Muscle of back (tissue), 11 donors: ENCODE data around the gene IGF2. TPM values are rescaled to one million over a fixed set of nuclear protein-coding genes. Genes with fewer than 3 reads are reported as not detected.

Experiments
- DNase-seq, 3 donors: peaks; one replicate each; pipeline versions ENCODE4 v3.0.0 to v3.0.0-alpha.2; 2013
- polyA plus RNA-seq, 10 donors: library from polyadenylated mRNA; unstranded; fragments of 120-200 nt; gene quantifications; one replicate each; pipeline ENCODE4 v1.2.1, GENCODE V29; 2013; ENCODE audit not compliant: insufficient read length in 10 of 10

IGF2 gene
- polyA plus RNA-seq, 10 donors, result 3,184 to 5,148 (median 3,915) TPM

DNA sequence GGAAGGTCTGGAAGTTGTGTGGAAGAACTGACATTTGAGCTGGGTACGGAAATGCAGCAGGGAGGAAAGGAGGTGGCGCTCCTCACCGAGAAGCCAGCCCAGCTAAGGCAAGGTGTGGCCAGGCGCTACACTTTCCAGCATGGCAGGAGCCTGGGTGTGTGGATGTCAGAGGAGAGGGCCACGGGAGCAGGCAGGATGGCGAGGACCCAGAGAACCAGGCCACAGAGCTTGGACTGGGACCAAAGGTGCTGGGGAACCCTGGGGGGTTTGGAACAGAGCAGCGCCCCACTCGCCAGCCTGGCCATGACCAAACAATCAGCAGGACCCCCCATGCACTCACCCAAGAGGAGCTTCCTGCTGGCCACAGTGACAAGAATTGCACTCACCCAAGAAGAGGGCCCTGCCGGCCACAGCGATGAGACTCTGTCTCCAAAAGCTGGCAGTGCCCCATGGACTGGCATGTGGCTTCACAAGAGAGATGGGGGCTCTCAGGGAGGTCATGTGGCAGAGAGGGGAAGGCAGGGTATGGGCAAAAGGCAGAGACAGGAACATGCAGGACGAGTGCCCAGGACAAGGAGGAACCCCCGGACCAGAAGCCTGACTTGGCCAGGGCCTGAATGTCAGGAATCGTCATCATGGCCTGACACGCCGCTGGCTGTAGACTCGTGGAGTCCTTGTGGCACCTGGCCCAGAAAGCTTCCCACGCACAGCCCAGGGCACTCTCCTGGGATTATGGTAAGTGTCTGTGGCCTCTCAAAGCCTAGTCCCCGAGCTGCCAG is 45.4 kb downstream of the IGF2 start:
- DNase-seq, result no peak

DNA sequence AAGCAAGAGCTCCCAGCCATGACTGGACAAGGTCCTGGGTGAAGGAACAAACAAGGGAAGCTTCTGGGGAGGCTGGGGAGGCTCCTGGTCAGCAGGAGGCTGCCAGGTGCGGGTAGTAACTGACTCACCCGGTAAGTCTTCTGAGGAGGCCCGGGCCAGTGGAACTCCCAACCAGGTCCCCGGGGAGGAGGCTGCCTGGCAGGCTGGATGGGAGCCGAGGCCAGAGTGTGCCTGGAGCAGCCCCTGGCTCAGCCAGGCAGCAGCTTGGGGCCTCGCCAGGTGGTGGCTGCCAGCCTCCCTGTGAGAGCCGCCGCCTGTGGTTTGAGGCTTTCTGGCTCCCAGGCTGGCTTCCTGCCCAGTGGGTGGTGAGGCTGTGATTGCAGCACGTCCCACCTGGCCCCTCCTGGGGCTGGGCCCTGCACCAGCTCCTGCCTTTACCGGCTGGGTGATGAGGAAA is 46.2 kb downstream of the IGF2 start:
- no peak for DNase-seq

DNA sequence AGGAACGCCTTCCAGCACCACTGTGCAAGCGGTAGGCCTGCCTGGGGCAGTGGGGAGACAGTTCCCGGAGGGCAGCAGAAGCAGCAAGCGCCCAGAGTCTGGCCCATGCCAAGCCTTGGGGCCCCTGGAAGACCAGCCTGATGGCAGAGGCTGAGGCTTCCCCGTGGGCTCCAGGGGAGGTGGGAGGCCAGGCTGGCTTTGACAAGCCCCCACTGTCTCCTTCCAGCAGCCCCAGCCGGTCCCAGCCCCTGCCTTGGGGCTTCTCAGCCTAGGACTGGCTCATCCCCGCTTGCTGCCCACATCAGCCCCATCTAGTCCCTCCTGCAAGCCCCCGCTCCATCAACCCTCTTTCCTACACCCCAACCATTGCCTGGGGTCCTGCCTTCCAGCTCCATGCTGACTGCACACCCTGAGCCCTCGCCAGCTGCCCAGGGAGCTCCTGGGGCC is 46.7 kb downstream of the IGF2 start:
- no peak for DNase-seq

DNA sequence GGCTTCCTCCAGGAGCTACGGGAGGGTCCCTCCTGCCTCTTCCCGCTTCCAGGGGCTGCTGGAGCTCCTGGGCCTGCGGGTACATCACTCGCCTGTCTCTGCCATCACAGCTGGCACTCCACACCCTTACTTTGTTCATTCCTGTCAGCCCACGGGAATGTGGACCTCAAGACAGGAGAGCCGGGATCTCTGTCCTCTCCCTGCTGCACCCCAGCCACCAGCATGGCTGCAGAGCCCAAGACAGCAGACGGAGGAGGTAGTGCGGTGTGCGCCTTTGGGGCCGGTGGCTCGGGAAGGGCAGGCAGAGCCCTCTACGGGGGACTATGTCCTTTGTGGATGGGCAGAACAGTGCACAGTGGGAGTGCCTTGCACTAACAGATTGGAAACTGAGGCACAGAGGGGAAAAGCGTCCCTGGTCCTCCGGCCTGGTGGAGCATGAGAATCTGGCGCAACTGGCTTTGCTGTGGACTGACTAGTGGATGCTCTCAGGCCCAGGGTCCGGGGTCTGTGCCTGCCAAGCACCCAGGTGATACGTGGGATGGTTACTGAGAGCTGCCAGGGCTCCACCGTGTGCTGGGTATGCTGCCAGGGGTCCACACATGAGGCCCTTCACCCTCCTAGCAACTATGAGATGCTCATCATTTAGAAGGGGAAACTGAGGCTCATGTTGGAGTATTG is 47.3 kb downstream of the IGF2 start:
- DNase-seq, result no peak

DNA sequence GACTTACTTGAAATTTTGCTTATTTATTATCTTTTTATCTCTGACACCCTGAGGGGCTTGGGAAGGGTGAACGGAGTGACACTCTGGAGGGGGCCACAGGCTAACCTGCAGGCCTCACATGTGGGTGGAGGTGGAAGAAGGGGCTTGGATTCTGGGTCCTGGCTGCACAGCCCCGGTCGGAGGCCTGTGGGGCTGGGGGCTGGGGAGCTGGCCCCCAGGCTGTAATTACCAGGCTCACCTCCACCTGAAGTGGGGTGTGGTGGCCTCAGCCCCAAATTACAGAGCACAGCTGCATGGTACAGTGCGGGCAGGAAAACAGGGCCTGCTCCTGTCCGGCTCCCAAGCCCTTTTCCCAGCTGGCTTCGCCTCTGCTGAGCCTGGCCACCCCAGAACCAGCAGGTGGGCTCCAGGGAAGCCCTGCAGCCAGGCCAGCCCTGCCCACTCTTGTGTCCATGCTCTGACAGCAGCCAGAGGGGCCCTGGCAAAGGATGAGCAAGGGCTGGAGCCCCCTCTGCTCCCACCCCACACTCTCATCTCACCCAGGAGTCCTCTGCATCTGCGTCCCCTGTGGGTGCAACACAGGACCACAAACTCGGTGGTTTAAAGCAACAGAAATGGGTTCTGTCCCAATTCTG is 48.0 kb downstream of the IGF2 start:
- no peak for DNase-seq

DNA sequence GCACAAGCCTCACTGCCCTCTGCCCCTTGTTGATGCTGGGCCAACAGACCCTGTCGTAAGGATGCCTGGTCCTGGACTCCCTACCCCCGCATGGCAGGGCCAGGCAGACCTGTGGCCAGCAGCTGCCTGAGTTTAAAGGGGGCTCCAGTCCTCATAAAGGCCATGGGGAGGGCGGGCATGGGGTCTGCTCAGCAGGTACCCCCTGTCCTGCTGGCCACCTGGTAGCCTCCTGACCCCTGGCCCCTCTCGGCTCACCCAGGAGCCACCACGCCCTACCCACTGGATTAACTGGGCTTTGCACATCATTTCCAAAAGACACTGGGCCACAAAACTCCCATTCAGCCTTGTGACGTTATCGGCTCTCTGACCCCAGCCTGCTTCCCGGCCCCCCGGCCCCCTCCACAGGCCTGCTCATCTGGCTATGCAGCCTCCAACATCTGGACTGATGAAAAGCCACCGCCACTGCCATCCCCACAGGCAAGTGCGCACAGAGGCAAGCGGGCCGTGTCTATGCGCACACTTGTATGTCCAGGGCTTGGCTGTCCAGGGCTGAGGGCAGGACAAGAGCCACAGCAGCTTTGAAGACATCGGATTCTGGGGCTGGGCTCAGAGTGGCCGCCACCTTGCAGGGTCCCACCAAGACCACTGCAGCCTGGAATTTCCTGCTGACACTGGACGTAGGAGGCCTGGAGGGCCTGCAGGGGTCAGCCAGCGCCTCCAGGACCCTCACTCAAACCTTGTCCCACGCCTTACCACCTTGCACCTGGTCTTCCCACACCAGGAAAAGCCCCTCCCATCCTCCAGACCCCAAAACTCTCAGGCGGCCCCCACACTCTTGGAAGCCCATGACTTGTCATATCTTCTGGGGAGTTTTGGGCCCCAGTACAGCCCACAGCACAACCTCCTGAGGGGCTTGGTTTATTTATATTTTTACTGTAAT is 48.7 kb downstream of the IGF2 start:
- peak in 1 of 3 donors; percentile 1 for DNase-seq

DNA sequence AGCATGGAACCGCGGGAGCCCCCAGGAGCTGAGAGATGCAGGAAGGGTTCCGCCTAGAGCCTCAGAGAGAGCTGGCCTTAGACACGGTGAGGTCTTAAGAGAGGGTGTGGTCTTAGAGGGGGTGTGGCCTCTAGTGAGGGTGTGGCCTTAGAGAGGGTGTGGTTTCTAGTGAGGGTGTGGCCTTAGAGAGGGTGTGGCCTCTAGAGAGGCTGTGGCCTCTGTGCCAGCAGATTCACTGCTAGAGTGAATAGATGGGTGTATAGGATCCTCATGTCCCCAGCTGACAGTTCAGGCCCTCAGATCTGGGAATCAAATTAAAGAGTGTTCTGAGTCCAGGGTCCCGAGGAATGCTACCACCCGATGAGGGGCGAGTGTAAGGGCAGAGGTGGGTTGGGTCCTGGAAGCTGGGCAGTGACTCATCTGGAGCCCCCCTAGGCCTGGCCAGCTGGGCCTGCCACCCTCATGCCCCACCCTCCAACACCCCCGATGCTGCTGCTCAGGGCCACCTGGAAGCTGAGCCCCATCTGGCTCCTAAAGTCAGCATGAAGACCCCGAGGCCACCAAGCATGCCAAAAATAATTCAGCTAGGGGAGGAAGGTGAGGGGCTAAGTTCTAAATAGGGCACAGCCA is 49.5 kb downstream of the IGF2 start:
- peak in 1 of 3 donors; percentile 7 for DNase-seq

DNA sequence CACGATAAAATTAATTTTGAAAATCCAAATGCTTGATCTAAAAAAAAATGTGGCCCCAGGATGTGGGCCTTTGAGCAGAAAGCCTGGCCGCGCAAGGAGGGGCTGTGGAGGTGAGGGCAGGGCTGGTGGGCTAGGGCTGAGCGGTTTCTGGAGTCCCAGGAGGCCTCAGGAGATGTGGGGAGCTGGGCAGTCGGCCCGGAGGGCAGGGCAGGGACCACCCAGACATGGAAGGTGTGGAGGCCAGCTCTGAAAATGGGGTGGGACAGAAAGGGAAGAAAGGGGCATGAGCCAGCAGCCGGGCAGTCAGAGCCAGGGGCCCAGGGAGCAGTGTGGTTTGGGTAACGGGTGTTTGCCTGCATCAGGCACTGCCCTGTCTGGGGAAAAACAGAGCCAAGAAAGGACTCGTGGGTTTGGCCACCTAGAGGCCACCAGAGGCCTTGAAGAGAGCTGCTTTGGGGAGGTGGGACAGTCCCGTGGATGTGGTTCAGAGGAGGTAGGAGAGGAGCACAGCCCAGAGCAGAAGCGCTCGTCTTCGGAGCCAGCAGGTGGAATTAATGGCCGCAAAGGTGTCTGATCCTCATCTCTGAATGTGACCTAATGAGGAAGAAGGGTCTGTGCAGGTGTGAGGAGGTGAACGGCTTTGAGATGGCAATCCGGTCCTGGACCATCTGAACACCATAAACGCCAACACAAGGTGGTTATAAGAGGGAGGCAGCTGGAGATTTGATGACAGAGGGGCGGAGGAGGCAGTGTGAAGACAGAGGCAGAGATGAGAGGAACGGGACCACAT is 50.2 kb downstream of the IGF2 start:
- peak in 1 of 3 donors; percentile 0 for DNase-seq

DNA sequence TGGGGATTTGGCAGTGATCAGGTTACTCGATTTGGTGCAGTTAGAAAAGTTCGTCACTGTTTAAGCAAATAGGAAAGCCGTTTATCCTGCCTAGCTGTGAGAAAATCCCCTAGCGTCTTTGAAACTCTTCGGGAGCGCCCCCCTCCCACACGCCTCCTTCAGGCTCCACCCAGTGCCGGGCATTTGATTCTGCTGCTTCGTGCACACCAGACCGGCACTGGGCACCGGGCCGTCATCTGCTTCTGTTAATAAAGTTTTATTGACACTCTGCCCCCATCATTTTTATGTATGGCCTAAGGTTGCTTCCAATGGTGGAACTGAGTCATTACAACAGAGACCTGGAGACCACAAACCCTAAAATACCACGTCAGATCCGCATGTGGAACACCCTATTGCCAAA is 50.9 kb downstream of the IGF2 start:
- DNase-seq, result peak in 1 of 3 donors; percentile 0

DNA sequence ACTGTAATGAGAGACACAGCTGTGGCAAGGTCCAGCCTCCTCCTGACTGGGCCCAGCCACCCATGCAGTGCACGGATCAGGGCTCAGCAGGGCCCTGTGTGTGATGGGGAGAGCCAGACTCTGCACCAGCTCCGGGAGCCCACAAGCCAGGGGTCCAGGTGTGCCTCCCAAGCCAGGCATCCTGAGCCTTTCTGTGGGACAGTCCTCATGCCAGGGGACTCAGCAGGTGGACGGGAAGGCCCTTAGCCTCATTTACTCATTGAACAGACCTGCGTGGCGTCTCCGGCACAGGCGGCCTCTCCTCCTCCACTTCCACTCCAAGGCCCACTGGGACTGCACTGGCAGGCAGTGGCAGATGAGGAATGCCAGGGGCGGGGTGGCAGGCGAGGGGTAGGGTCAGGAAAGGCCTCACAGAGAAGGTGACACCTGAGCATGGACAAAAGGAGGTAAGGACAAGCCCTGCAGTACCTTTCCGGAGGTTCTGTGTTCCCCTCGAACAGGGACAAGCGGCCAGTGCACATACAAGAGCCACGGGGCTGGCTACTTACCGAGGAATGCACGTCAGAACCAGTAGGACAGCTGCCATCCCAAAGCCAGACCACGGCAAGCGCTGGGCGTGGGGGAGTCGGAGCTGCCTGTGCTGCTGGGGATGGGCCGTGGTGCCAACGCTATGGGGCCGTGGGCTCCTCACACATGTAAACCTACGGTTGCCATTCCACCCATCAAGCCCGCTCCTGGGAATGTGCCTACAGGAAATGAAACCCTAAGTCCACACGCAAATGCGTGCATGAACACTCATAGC is 52.7 kb downstream of the IGF2 start:
- DNase-seq, result peak in 1 of 3 donors; percentile 0

DNA sequence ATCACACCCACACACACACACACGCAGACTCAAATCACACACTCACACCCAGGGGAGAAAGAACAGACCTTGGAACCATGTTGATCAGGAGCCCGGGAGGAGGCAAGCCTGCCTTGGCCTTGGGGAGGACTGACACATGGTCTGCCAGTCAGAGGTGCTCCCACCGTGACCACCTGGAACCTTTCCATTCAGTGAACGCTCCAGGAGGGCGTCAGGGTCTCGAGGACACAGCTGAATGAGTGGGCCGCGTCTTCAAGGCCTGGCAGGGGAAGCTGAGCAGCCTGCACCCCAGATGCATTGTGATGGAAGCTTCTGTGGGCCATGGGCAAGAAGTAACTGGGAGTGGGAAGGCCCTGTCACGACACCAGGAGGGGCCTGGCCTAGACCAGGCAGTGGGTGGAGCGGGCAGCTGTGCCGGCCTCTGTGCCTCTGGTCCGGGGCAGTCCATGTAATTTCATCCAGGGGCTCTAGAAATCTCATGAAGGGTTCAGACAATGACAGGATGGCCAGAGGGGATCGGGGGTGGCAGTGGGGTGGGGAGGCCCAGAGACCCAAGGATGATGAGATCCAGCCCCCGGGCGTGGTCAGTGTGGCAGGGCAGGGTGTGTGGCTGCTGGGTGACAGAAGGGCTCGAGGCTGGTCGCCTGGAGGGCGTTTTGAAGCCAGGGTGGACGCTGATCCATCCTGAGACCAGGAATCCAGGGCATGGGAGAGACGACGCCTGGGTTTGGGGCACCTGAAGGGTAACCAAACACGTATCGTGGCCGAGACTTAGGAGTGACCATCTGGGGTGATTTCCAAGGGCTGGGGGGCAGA is 53.7 kb downstream of the IGF2 start:
- DNase-seq, result peak in 1 of 3 donors; percentile 0

DNA sequence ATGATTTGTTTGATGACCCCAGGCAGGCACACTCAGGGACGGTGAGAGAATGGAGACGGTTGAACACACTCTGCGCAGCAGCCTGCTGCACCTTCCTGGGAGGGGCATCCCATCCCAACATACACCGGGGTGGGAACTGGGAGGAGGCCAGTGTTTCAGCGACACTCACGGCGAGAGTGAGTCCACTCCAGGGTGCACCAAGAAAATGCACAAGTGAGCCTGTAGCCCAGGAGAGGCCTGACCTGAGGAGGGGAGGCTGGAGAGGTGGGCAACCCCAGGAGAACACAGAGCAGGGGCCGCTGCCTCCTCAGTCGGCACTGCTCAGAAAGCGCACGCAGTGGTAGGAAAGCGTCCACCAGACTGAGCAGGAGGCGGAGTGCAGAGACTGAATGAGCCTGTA is 54.5 kb downstream of the IGF2 start:
- peak in 1 of 3 donors; percentile 0 for DNase-seq

Other genes with a start within 250 kb of the IGF2 start
- gene PRR33, start 247.5 kb downstream of the IGF2 start, polyA plus RNA-seq, result 1 to 10 TPM in 9 of 10 donors, under 1 TPM in 1; 0.98 to 7.7 (median 3.3) TPM
- 1,000 to 10,000 TPM; 2,439 to 8,197 (median 6,821) TPM for gene TNNT3, start 219.7 kb downstream of the IGF2 start, polyA plus RNA-seq
- gene MRPL23, start 192.1 kb downstream of the IGF2 start, polyA plus RNA-seq, result 10 to 100 TPM; 57.6 to 94.8 (median 82.0) TPM
- gene H19, start 141.5 kb downstream of the IGF2 start, polyA plus RNA-seq, result over 10,000 TPM in 8 of 10 donors, 1,000 to 10,000 TPM in 2; 9,155 to 14,072 (median 11,013) TPM
- gene INS, start 21.8 kb upstream of the IGF2 start, polyA plus RNA-seq, result not detected
- 1 to 10 TPM in 1 of 10 donors, under 1 TPM in 9; 0.21 to 1.2 (median 0.65) TPM for gene TH, start 32.4 kb upstream of the IGF2 start, polyA plus RNA-seq
- under 1 TPM in 5 of 10 donors, not detected in 5; 0.12 to 0.40 (median 0.22) TPM for gene ASCL2, start 131.2 kb upstream of the IGF2 start, polyA plus RNA-seq
- gene C11orf21, start 162.5 kb upstream of the IGF2 start, polyA plus RNA-seq, result 1 to 10 TPM in 9 of 10 donors, under 1 TPM in 1; 0.50 to 6.0 (median 2.0) TPM
- gene TSPAN32, start 162.6 kb upstream of the IGF2 start, polyA plus RNA-seq, result 1 to 10 TPM; 2.0 to 5.6 (median 2.5) TPM
- 100 to 1,000 TPM; 393 to 521 (median 464) TPM for gene CD81, start 237.9 kb upstream of the IGF2 start, polyA plus RNA-seq